Caco-2 (cell line): ENCODE measurements around the gene C11orf54. TPM values are rescaled to one million over a fixed set of nuclear protein-coding genes. Genes with fewer than 3 reads are reported as not detected.

Source experiments
- BruUV-seq: library from RNA; stranded (reverse); fragments of 400-500 nt; replicated peaks from 2 replicates; lab custom pipeline; 2021; lab: Mats Ljungman, UMichigan
- CTCF ChIA-PET: fragments of 300-600 bp; sonication (Branson Sonifier 250); formaldehyde crosslinking; loops from one replicate; lab custom pipeline; 2022; ENCODE audit warnings: antibody characterized with exemption; lab: Charles Lee
- POLR2A ChIA-PET: fragments of 300-600 bp; sonication (Branson Sonifier 250); formaldehyde crosslinking; loops from one replicate; lab custom pipeline; 2022; ENCODE audit warnings: antibody characterized with exemption; lab: Charles Lee
- DNase-seq, 2 experiments: peaks; one replicate each; pipeline versions ENCODE4 v3.0.0 to v3.0.0-alpha.2; 2020 to 2022
- H3K27me3 ChIP-seq: replicated peaks from 2 replicates; pipeline ENCODE4 v1.6.0; 2011; ENCODE audit warnings: low read length; ENCODE audit not compliant: control insufficient read depth, insufficient read depth
- H3K36me3 ChIP-seq: 2 replicates; pipeline ENCODE4 v1.5.1; 2011; ENCODE audit warnings: low read length; ENCODE audit not compliant: control insufficient read depth, insufficient read depth
- H3K4me1 ChIP-seq: fragments of 250-450 bp; sonication (Bioruptor Pico); 2 replicates; pipeline ENCODE4 v1.5.1; 2020; ENCODE audit warnings: mild to moderate bottlenecking
- H3K4me3 ChIP-seq: 2 replicates; pipeline ENCODE4 v1.5.1; 2011; ENCODE audit warnings: low read depth, mild to moderate bottlenecking, control low read depth, low read length
- H3K9me3 ChIP-seq: fragments of 250-450 bp; sonication (Bioruptor Pico); 2 replicates; pipeline ENCODE4 v1.5.1; 2020; ENCODE audit warnings: mild to moderate bottlenecking, moderate library complexity
- H3K27ac Mint-ChIP-seq: one replicate; pipeline ENCODE4 v1.8.0; 2022; ENCODE audit warnings: mixed read lengths; ENCODE audit not compliant: unreplicated experiment
- H3K27me3 Mint-ChIP-seq: one replicate; pipeline ENCODE4 v1.8.0; 2022; ENCODE audit warnings: mixed read lengths; ENCODE audit not compliant: insufficient read depth, unreplicated experiment
- H3K36me3 Mint-ChIP-seq: one replicate; pipeline ENCODE4 v1.8.0; 2022; ENCODE audit warnings: mild to moderate bottlenecking, mixed read lengths; ENCODE audit not compliant: insufficient read depth, unreplicated experiment
- H3K4me1 Mint-ChIP-seq: one replicate; pipeline ENCODE4 v1.8.0; 2022; ENCODE audit warnings: low read depth, mixed read lengths; ENCODE audit not compliant: unreplicated experiment
- H3K4me3 Mint-ChIP-seq: one replicate; pipeline ENCODE4 v1.8.0; 2022; ENCODE audit warnings: mild to moderate bottlenecking, moderate library complexity, mixed read lengths; ENCODE audit not compliant: unreplicated experiment
- H3K9me3 Mint-ChIP-seq: one replicate; pipeline ENCODE4 v1.8.0; 2022; ENCODE audit warnings: mixed read lengths; ENCODE audit not compliant: unreplicated experiment
- CTCF ChIP-seq, 2 experiments: fragments of 200-600 bp in 1 of 2; IDR thresholded peaks; 1 replicate in 1 of 2; 2 replicates in 1 of 2; pipeline versions ENCODE4 v1.5.1 to v1.8.0; 2011 to 2022; ENCODE audit warnings: antibody characterized with exemption in 1 of 2, control low read depth in 1 of 2, inconsistent platforms in 1 of 2, low read depth in 1 of 2, low read length in 1 of 2, mild to moderate bottlenecking in 1 of 2, moderate library complexity in 1 of 2; ENCODE audit not compliant: insufficient read depth in 1 of 2, severe bottlenecking in 1 of 2, unreplicated experiment in 1 of 2
- intact Hi-C: fragments of 100-400 bp; cut with micrococcal nuclease; formaldehyde crosslinking; loops from one replicate; pipeline ENCODE4 v1.10.0; 2022; ENCODE audit not compliant: unreplicated experiment
- total RNA-seq: library from RNA; stranded (reverse); gene quantifications from 2 replicates; pipeline ENCODE4 v1.2.3, GENCODE V29; 2022

C11orf54 gene
- total RNA-seq, 1 experiment from 2014 or later, result 20.7 TPM

- H3K4me1 ChIP-seq, result 0 out of 2 replicates have a peak, but pooled peaks cover 4% of the 10 kb centered on the region
- Mint-ChIP-seq H3K4me1 (no peaks in the 10 kb centered on the region), H3K27me3 (no peaks in the 10 kb centered on the region), H3K9me3 (no peaks in the 10 kb centered on the region), H3K4me3 (no peak overlapping the region), H3K27ac (no peak overlapping the region), H3K36me3 (peaks cover 95% of the 10 kb centered on the region)
- H3K36me3 ChIP-seq, result peaks cover 12% of the 10 kb centered on the region
- DNase-seq, result no peak
- no TSS peak for BruUV-seq
- TF ChIP-seq CTCF (IDR thresholded peaks at IDR 0.05; ENCODE audit: insufficient read depth in 1 of 2, low read depth in 1 of 2, low read length in 1 of 2, severe bottlenecking in 1 of 2, unreplicated experiment in 1 of 2), result no peak
- ChIA-PET CTCF (no interaction called here), POLR2A (interaction anchor here (1.0 kb wide), 1 partner anchor 17 kb away, joined by 3 read pairs; the partner anchor contains the start of gene MED17)
- no peak overlapping the region for H3K4me3 ChIP-seq
- intact Hi-C loops, result no loop called here
- H3K27me3 ChIP-seq, result no peaks in the 10 kb centered on the region
- no peaks in the 10 kb centered on the region for H3K9me3 ChIP-seq
These were observed 59.9 kb downstream of the C11orf54 start for GRCh38 chr11:93801366-93801765.

DNA sequence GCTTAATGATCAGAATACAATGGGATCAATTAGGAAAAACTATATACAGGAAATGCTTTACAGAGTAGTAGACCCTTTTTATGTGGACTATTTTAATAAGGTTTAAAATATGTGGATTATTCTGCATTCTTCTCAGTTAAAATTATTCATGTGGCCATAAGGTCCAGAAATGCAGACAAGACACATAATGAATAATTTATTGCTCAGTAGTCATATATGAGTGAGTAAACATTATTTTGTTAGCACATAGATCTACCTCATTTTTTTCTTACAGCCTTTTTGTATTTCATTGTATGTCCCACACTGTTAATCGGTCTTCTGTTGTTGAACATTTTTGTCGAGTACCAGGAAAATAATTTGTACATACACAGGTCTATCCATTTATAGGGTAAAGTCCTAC lies 63.4 kb downstream of the C11orf54 start:
- Mint-ChIP-seq H3K9me3 (no peaks in the 10 kb centered on the region), H3K36me3 (peaks cover 95% of the 10 kb centered on the region), H3K27ac (no peak overlapping the region), H3K4me1 (no peaks in the 10 kb centered on the region), H3K4me3 (no peak overlapping the region), H3K27me3 (no peaks in the 10 kb centered on the region)
- DNase-seq, result no peak
- intact Hi-C loops, result no loop called here
- ChIA-PET POLR2A (no interaction called here), CTCF (no interaction called here)
- H3K27me3 ChIP-seq, result no peaks in the 10 kb centered on the region
- H3K4me3 ChIP-seq, result no peak overlapping the region
- BruUV-seq, result no TSS peak
- TF ChIP-seq CTCF (IDR thresholded peaks at IDR 0.05; ENCODE audit: insufficient read depth in 1 of 2, low read depth in 1 of 2, low read length in 1 of 2, severe bottlenecking in 1 of 2, unreplicated experiment in 1 of 2), result no peak
- no peaks in the 10 kb centered on the region for H3K4me1 ChIP-seq
- peaks cover 16% of the 10 kb centered on the region for H3K36me3 ChIP-seq
- no peaks in the 10 kb centered on the region for H3K9me3 ChIP-seq

GRCh38 chr11:93807980-93808379 lies 66.5 kb downstream of the C11orf54 start:
- no peaks in the 10 kb centered on the region for H3K9me3 ChIP-seq
- H3K4me1 Mint-ChIP-seq, result no peaks in the 10 kb centered on the region
- no peak overlapping the region for H3K4me3 Mint-ChIP-seq
- H3K27me3 ChIP-seq, result no peaks in the 10 kb centered on the region
- ChIA-PET POLR2A (interaction anchor here (0.5 kb wide), 1 partner anchor 197 kb away, joined by 3 read pairs; no protein-coding TSS in a partner anchor), CTCF (no interaction called here)
- TF ChIP-seq CTCF (IDR thresholded peaks at IDR 0.05; ENCODE audit: insufficient read depth in 1 of 2, low read depth in 1 of 2, low read length in 1 of 2, severe bottlenecking in 1 of 2, unreplicated experiment in 1 of 2), result no peak
- H3K4me3 ChIP-seq, result no peak overlapping the region
- H3K27me3 Mint-ChIP-seq, result no peaks in the 10 kb centered on the region
- no peaks in the 10 kb centered on the region for H3K9me3 Mint-ChIP-seq
- peaks cover 96% of the 10 kb centered on the region for H3K36me3 Mint-ChIP-seq
- no peak overlapping the region for H3K27ac Mint-ChIP-seq
- H3K36me3 ChIP-seq, result peaks cover 13% of the 10 kb centered on the region
- no peaks in the 10 kb centered on the region; the same call in 1 of the 2 replicates for H3K4me1 ChIP-seq
- no peak for DNase-seq
- BruUV-seq, result no TSS peak
- intact Hi-C loops, result no loop called here
